ENCODE measurements around the gene TDRD10.
A peak's percentile ranks its signal among the peaks of the same experiment; 100 is the strongest.

Gene TDRD10

GRCh38 chr1:154502066-154502743 lies at the start of gene TDRD10, which contains the start of gene SHE:
Gene TDRD10, plus strand, starts transcription at chr1:154502219. Its CDS starts 4,685 bp downstream, at chr1:154506904.
Gene SHE, minus strand, starts transcription at chr1:154502412. Its CDS starts 386 bp downstream, at chr1:154502026.
- DNase-seq (ENCODE audit: low read depth in 2 of 2): no peak

GRCh38 chr1:154453161-154453560 lies 48.9 kb upstream of the TDRD10 start:
- DNase-seq (ENCODE audit: low read depth in 2 of 2): no peak

- no peak for DNase-seq (ENCODE audit: low read depth in 2 of 2)
Observed at GRCh38 chr1:154453574-154454352, 48.3 kb upstream of the TDRD10 start.

- no peak for DNase-seq (ENCODE audit: low read depth in 2 of 2)
Observed at GRCh38 chr1:154454386-154455120, 47.5 kb upstream of the TDRD10 start.

GRCh38 chr1:154456631-154457030 lies 45.4 kb upstream of the TDRD10 start:
- DNase-seq (ENCODE audit: low read depth in 2 of 2): no peak

GRCh38 chr1:154459080-154459479 lies 42.9 kb upstream of the TDRD10 start:
- no peak for DNase-seq (ENCODE audit: low read depth in 2 of 2)

GRCh38 chr1:154460695-154461260 lies 41.2 kb upstream of the TDRD10 start:
- no peak for DNase-seq (ENCODE audit: low read depth in 2 of 2)

GRCh38 chr1:154463512-154463990 lies 38.5 kb upstream of the TDRD10 start:
- peak in 1 of 2 donors; percentile 17 for DNase-seq (ENCODE audit: low read depth in 2 of 2)

GRCh38 chr1:154465621-154466195 lies 36.3 kb upstream of the TDRD10 start:
- DNase-seq (ENCODE audit: low read depth in 2 of 2): no peak

GRCh38 chr1:154466206-154466605 lies 35.8 kb upstream of the TDRD10 start:
- no peak for DNase-seq (ENCODE audit: low read depth in 2 of 2)

GRCh38 chr1:154466921-154467417 lies 35.0 kb upstream of the TDRD10 start:
- DNase-seq (ENCODE audit: low read depth in 2 of 2): no peak

GRCh38 chr1:154467434-154468102 lies 34.5 kb upstream of the TDRD10 start:
- DNase-seq (ENCODE audit: low read depth in 2 of 2): no peak

- no peak for DNase-seq (ENCODE audit: low read depth in 2 of 2)
Observed at GRCh38 chr1:154468535-154469250, 33.3 kb upstream of the TDRD10 start.

GRCh38 chr1:154469844-154470560 lies 32.0 kb upstream of the TDRD10 start:
- no peak for DNase-seq (ENCODE audit: low read depth in 2 of 2)

- DNase-seq (ENCODE audit: low read depth in 2 of 2): no peak
Observed at GRCh38 chr1:154471304-154471703, 30.7 kb upstream of the TDRD10 start.

GRCh38 chr1:154474802-154475201 lies 27.2 kb upstream of the TDRD10 start:
- no peak for DNase-seq (ENCODE audit: low read depth in 2 of 2)

GRCh38 chr1:154476791-154477190 lies 25.2 kb upstream of the TDRD10 start:
- DNase-seq (ENCODE audit: low read depth in 2 of 2): no peak

- no peak for DNase-seq (ENCODE audit: low read depth in 2 of 2)
Observed at GRCh38 chr1:154478013-154478412, 24.0 kb upstream of the TDRD10 start.

- DNase-seq (ENCODE audit: low read depth in 2 of 2): no peak
Observed at GRCh38 chr1:154478639-154479038, 23.4 kb upstream of the TDRD10 start.

Data from activated CD8-positive, alpha-beta memory T cell treated with anti-CD3 and anti-CD28 coated beads for 4 hours (primary cell).